ELR (cell line): ENCODE data around the gene ACKR3.

Experiments
- DNase-seq: peaks from one replicate; pipeline ENCODE4 v3.0.0-alpha.2; 2015; ENCODE audit warnings: low read depth

The ACKR3 gene

DNA sequence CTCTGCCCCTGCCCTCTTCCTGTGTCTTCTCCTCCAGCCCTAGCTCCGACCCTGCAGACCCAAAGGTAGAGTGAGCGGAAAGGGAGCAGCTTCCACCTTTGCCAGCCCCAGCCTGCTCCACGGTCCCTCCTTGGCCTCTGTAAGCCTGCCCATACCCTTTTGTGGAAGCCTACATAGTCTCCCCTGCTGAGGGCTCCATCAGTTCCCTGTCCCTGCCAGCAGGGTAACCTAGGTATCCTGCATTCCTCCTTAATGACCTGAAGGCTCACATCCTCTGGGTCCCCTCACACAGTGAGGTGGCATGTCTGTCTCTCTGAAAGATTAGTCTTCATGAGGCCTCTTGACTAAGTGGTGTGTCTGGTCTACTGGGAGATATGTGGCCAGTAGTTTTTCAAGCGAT lies 20.5 kb upstream of the ACKR3 start:
- no peak for DNase-seq

- no peak for DNase-seq
These were observed 19.3 kb upstream of the ACKR3 start for GRCh38 chr2:236550290-236550689.

DNA sequence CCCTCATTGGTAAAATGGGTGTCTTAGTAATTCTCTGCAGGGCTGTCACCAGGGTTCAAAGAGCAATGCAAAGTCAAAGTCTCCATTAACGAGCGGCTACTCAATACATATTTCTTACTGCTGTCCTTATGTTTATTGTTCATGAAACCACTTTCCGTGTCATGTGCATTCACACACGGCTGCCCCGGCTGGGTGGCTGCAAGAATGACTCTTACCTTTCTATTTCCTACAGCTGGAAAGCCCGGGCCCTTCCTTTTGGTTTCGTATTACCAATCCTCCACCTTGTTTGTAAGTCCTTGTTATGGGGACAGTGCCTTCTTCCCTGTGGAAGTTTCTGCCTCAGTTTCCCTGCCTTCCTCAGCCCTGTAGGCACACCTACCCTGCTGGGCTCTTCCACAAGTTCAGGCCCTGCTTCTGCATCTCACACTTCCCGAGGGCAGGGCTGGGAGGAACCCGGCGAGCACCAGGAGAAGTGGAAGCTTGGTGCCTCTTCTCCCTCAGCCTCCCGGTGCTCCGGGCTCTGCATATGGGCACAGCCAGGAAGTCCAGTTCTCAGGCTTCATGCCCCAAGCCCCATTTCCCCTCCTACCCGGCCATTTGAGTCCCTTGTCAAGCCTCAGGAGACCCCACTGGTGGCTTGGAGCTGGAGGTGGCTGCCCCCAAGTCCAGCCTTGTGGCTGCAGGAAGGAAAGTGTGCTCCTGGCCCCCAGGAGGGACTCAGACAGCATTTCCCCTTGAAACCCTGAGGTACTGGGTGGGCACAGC lies 18.7 kb upstream of the ACKR3 start:
- no peak for DNase-seq

DNA sequence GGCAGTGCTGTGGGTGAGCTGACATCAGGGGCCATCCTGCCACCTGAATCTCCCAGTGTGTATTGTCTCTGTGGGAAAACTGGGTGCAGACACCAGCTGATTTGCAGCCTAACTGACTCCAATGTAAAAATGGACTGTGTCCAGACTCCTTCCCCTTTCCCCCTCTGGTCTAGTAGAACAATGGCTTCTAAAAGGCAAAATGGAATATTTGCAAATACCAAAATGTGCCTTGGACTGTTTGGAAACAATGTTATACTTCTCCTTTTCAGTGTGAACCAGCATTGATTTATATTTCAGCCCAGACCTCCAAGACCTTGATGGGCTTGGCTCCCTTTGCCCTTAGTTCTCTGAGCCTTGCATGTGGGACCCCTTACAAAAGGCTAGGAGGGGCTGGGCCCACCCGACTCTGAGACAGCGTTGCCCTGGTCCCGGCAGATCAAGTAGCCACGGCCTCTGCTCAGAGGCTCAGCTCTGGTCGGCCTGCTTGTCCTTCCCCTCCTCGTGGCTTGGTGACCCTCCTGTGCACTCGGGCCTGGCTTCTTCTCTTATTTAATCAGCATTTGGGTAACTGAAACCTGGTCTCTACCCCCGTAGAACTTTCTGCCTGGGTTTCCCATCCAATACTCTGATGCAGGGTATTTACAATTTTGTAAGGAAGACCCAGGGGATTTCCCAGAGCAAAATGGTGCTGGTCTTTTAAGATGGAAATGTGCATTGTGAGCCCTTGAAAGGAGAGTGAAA lies 18.0 kb upstream of the ACKR3 start:
- DNase-seq = no peak

GRCh38 chr2:236552212-236552542 lies 17.4 kb upstream of the ACKR3 start:
- no peak for DNase-seq

GRCh38 chr2:236552581-236553363 lies 16.9 kb upstream of the ACKR3 start:
- no peak for DNase-seq

DNA sequence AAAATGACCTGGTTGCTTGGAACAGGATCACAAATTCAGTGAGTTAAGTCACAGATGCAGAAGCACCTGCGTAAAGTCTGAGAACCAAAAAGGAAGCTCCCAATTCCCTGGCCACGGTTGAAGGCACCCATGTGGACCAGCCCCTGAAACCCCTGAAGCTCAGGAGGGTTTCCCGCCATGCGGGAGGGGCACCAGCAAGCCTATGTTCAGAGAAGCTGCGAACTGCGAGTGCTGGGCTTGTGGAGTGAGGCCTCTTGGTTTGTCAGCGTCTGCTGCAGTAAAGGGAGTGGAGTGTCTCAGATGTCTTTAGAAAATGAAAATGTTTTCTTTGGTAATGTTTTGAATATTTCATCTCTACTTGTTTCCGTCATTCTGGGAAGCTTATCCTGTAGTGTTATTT lies 16.1 kb upstream of the ACKR3 start:
- no peak for DNase-seq

GRCh38 chr2:236554629-236555282 lies 14.9 kb upstream of the ACKR3 start:
- no peak for DNase-seq

- DNase-seq = no peak
These were observed 14.1 kb upstream of the ACKR3 start for GRCh38 chr2:236555481-236555880.

GRCh38 chr2:236557306-236558030 lies 12.2 kb upstream of the ACKR3 start:
- DNase-seq = no peak

DNA sequence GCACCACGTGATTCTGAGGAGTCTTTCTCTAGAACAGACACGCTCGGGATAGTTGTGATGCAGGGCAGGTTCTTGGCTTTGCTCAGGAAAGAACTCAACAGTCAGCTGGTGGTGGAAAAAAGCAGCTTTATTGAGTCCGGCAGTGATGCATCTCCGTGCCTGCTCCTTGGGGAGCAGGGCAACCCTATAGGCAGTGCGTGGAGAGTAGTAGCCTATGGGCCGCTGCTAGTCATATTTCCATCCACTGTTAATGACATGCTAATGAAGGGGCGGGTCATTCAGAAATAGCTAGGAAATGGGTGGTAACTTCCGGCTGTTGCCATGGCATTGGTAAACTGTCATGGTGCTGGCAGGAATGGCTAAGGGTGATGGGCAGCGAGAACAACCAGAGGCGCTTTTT lies 11.6 kb upstream of the ACKR3 start:
- DNase-seq = no peak

DNA sequence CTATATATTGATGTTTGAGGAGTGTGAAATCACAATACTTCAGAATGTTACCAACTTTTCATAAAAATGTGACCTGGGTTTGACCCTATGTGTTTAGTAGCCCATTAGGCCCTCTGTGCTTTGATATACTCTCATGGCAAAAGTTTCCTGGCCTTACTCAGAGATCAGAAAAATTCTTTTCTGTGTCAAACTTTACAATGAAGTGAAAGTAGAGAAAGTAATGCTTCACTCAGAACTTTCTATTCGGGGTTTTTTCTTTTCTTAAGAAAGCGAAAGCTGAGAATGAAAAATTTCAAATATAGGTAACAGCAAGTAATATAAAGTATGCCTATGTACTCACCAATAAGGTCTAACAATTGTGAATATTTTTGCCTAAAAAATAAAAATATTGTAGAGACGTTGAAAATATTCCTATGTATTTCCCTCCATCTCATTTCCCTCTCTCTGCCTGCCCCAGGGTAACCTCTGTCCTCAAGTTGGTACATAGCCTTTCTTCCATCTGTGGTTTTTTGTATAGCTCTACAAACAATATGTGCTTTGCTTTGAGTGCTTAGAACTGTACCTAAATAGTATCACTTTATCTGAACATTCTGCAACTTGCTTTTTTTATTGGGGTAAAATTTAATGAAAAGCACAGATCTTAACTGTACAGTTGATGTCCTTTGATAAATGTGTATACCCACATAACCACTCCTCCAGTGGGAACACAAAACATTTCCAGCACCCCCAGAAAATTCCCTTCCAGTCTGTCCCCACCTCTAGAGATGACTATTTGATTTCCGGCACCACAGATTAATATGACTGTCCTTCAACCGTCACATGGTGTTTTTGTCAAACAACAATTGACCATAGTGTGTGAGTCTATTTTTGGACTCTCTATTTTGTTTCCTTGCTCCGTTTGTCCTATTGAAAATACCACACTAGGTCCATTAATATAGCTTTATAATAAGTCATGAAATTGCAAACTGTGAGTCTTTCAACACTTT lies 10.3 kb upstream of the ACKR3 start:
- DNase-seq = no peak

GRCh38 chr2:236561874-236562273 lies 7.8 kb upstream of the ACKR3 start:
- DNase-seq = no peak

DNA sequence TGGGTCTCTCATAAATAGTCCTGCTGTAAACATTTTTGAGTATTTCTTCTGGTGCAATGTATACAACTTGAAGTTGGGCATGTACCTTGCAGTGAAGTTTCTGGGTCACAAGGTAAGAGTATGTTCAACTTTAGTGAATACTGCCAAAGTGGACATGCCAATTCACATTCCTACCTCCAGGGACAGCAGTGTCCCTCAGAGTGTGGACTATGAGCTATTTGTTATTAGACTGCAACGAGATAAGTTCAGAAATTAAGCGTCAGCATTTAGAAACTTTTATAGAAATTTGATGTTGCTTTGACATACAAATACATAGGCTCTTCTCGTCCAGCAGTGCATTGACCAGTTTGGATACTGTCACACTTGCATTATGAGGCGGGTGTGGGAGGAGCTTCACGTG lies 7.2 kb upstream of the ACKR3 start:
- peak; percentile 20 for DNase-seq

DNA sequence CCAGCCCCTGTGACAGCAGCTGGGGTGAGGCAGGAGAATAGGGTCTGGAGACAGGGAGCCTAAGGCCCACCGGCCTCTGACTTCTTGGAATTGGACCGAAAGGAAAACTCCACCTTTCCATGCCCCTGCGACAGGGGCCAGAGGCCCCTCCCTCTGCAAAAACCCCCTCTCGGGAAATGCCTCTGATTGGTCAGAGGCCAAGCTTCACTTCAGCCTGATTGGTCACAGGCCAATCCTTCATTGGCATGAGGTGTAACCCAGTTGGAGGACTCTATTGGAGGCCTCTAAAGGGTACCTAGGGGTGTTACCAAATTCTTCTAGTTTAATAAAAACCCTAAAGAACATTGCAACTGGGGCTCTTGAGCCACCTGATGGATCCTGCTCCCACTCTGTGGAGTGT lies 5.7 kb upstream of the ACKR3 start:
- DNase-seq = no peak

DNA sequence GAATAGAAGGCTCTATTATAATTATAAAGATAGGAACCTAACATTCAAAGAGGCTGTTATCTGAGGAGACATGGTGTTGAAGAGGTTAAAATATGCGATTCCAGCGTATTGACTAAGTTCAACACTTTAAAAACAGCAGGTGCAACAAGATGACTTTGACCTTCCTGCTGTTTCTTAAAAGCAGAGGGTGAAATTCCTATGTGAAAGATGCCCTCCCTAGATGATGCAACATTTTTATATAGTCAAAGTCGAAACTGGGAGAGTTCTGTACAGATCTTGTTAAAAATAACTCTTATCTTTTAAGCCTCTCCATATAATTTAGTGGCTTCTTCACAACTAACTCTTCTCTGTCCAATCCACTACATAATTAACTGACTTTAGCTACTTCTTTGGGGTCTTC lies 4.4 kb upstream of the ACKR3 start:
- DNase-seq = no peak

GRCh38 chr2:236565879-236566402 lies 3.7 kb upstream of the ACKR3 start:
- DNase-seq = no peak

GRCh38 chr2:236566596-236566995 lies 3.0 kb upstream of the ACKR3 start:
- no peak for DNase-seq

DNA sequence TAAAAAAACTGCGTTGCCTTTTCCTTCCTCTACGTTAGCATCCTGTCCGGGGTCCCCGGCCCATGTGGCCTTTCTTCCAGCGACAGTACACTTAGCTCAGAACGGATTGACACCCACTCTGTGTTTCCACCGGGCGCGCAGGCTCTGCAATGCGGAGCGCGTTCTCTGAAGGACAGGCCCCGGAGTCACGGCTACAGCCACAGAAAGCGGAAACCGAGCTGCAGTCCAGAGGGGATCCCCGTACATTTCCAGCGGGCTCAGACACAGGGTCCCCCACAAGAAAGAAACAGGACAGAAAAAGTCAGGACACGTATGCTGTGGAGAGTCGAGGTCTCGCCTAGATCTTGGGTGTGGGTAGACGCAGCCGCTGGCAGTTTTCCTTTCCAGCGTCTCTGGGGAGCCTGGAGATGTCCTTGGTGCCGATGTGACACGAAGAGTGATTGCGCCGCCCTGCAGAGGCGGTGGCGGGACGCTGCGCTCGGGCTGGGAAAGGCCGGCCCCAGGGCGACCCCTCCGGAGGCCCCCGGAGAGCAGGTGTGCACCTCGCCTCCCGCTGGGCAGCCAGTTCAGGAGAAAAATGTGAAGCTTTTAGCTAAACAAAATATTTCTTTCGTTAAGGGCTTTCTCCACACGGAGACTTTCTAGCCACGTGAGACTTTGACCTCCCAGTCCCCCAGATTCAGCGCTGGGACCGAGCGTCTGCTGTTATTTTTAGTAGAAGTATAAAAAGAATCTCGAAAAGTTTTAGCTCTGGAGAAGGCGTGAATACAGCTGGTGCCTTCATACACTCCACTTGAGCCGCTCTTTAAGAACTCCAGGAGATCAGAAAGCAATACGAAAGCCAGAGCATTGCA lies 1.3 kb upstream of the ACKR3 start:
- DNase-seq = peak; percentile 9
